Activated naive CD4-positive, alpha-beta T cell treated with anti-CD3 and anti-CD28 coated beads for 36 hours (primary cell): ENCODE results near the gene ZNF184. TPM values are rescaled to one million over a fixed set of nuclear protein-coding genes. Genes with fewer than 3 reads are reported as not detected.
A peak's percentile ranks its signal among the peaks of the same experiment; 100 is the strongest.

ENCODE experiments used
- CTCF ChIA-PET: fragments of 350-600 bp; sonication (Branson Sonifier 250); formaldehyde crosslinking; loops from one replicate; lab custom pipeline; 2021; ENCODE audit warnings: antibody characterized with exemption; lab: Charles Lee
- DNase-seq: peaks from one replicate; pipeline ENCODE4 v3.0.0-alpha.2; 2020
- H3K27ac Mint-ChIP-seq: one replicate; pipeline ENCODE4 v1.8.0; 2021; ENCODE audit warnings: mild to moderate bottlenecking, mixed read lengths
- H3K27me3 Mint-ChIP-seq: one replicate; pipeline ENCODE4 v1.8.0; 2021; ENCODE audit warnings: low read depth, mixed read lengths
- H3K36me3 Mint-ChIP-seq: one replicate; pipeline ENCODE4 v1.8.0; 2021; ENCODE audit warnings: low read depth, mixed read lengths
- H3K4me1 Mint-ChIP-seq: one replicate; pipeline ENCODE4 v1.8.0; 2021; ENCODE audit warnings: low read depth, mixed read lengths
- H3K4me3 Mint-ChIP-seq: one replicate; pipeline ENCODE4 v1.8.0; 2021; ENCODE audit warnings: mild to moderate bottlenecking, moderate library complexity, mixed read lengths
- H3K9me3 Mint-ChIP-seq: one replicate; pipeline ENCODE4 v1.8.0; 2021; ENCODE audit warnings: mixed read lengths
- intact Hi-C: fragments of 100-400 bp; cut with micrococcal nuclease; formaldehyde crosslinking; loops from one replicate; pipeline ENCODE4 v1.15.1; 2023
- total RNA-seq, 2 experiments: library from RNA; stranded (reverse); gene quantifications; one replicate each; pipeline ENCODE4 v1.2.3, GENCODE V29; 2021

Gene ZNF184
- total RNA-seq, 2 experiments from 2014 or later, result 13.0 to 14.3 TPM

DNA sequence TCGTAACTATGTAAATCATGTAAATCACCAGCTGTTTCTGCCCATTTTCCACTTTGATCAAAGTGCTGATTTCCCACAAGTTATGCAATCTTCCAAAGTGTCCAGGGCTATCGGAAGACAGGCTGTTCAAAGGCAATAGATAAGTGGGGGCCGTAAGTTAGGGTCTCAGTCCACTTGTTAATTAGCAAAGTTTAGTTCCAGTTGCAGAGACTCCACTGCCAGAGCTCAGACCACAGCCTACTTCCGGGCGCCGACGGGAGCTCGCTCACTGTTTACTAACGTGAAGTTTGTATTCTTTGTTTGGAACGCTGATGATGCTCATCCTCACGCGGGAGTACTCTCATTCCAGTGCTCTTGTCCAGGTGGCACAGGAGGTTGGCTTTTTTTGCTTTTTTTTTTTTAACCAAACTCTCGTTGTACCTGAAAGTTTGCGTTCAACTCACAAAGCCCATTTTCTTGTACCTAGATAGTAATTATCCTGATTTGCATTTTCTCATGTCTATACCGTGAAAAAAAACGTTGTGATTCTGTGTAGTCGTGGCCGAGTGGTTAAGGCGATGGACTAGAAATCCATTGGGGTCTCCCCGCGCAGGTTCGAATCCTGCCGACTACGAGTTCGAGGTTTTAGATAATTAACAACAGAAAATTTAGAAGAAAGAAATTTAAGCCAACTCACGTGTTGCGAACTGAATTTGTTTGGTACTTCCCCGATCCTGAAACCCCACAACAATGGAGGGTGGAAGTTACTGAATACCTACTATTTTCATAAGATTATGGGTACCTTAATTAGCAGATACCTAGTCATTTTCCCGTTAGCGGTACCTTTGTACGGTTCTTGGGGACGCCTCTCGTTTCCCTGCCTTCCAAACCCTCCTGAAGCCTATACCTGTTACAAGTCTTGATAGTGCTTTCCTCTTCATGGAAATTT is 29.9 kb upstream of the ZNF184 start:
- Mint-ChIP-seq H3K4me1 (peaks cover 24% of the 10 kb centered on the region), H3K36me3 (peaks cover 4% of the 10 kb centered on the region), H3K9me3 (no peaks in the 10 kb centered on the region), H3K27me3 (peaks cover 1% of the 10 kb centered on the region), H3K27ac (peak overlapping the region; percentile 86), H3K4me3 (peak overlapping the region; percentile 90)
- intact Hi-C loops, result loop anchor here (1.0 to 10.0 kb wide), 11 partner anchors 17 to 1442 kb away; partner anchors contain the start of gene POM121L2
- CTCF ChIA-PET, result interaction anchor here (0.6 to 0.8 kb wide), 3 partner anchors 107 to 1335 kb away, joined by 3 read pairs; no protein-coding TSS in a partner anchor
- DNase-seq, result peak; percentile 90

DNA sequence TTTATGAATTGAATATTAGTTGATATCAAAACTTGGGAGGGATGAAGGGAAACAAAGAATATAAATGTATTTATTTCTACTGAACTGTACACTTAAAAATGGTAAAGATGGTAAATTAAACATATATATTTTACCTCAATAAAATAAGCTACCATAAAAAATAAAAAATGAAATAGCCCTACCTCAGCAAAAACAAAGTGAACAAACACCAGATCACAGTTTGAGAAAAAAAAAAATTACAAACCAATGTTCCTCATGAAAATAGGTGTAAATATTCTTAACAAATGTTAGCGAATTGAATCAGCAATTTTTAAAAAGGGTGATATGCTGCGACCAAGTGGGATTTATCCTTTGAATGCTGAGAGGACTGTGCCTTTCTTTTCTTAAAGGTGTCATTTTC is 28.3 kb upstream of the ZNF184 start:
- peaks cover 4% of the 10 kb centered on the region for H3K36me3 Mint-ChIP-seq
- no peak overlapping the region for H3K27ac Mint-ChIP-seq
- CTCF ChIA-PET, result no interaction called here
- no peak overlapping the region for H3K4me3 Mint-ChIP-seq
- peaks cover 24% of the 10 kb centered on the region for H3K4me1 Mint-ChIP-seq
- intact Hi-C loops, result loop anchor here (5.0 to 10.0 kb wide), 4 partner anchors 91 to 1444 kb away; partner anchors contain the start of gene POM121L2
- DNase-seq, result no peak
- H3K27me3 Mint-ChIP-seq, result peaks cover 5% of the 10 kb centered on the region
- no peaks in the 10 kb centered on the region for H3K9me3 Mint-ChIP-seq

DNA sequence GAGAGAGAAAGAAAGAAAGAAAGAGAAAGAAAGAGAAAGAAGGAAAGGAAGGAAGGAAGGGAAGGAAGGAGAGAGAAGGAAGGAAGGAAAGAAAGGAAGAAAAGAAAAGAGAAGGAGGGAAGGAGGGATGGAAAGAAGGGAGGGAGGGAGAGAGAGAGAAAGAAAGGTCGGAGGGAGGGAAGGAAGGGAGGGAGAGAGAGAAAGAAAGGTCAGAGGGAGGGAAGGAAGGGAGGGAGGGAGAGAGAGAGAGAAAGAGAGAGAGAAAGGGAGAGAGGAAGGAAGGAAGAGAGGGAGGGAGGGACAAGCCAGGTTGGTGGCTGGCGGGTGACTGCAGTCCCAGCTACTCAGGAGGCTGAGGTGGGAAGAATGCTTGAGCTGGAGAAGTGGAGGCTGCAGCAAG is 27.3 kb upstream of the ZNF184 start:
- H3K4me3 Mint-ChIP-seq, result no peak overlapping the region
- peaks cover 15% of the 10 kb centered on the region for H3K27me3 Mint-ChIP-seq
- intact Hi-C loops, result loop anchor here (5.0 to 10.0 kb wide), 4 partner anchors 92 to 1445 kb away; partner anchors contain the start of gene POM121L2
- H3K36me3 Mint-ChIP-seq, result peaks cover 9% of the 10 kb centered on the region
- CTCF ChIA-PET, result interaction anchor here (1.2 kb wide), 1 partner anchor 19 kb away, joined by 4 read pairs; no protein-coding TSS in a partner anchor
- H3K4me1 Mint-ChIP-seq, result peaks cover 26% of the 10 kb centered on the region
- H3K27ac Mint-ChIP-seq, result no peak overlapping the region
- no peak for DNase-seq
- no peaks in the 10 kb centered on the region for H3K9me3 Mint-ChIP-seq

DNA sequence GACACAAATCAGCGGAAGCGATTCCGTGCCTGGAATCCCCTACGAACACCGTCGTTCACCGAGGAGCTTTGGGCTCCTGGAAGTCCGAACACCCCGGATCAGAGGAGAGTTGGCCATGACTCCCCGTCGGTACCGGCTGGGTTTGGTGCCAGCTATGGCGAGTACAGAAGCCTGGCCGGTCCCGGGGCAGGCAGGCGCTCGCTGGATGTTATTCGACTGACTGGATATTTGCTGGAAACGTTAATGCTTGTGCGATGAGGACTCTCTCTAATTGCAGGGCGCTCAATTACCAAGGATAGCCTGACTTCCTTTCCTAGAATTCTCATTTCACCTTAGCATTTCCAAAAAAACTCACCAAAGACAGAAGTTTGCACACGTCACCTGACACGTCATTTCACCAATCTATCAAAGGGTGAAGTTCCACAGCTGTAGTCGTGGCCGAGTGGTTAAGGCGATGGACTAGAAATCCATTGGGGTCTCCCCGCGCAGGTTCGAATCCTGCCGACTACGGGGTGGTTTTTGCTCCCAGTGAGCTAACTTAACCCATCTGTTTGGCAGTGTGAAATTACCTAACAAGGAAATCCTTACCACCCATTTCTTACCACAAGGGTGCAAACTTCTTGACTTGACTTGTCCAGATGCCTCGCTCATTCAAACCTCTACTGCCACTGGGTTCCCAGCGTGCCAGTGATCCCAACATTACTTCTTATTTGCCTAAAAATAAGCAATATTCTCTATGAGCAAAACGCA is 22.7 kb upstream of the ZNF184 start:
- CTCF ChIA-PET, result interaction anchor here (1.1 kb wide), 1 partner anchor 300 kb away, joined by 6 read pairs; no protein-coding TSS in a partner anchor
- H3K36me3 Mint-ChIP-seq, result peaks cover 5% of the 10 kb centered on the region
- H3K9me3 Mint-ChIP-seq, result no peaks in the 10 kb centered on the region
- DNase-seq, result peak; percentile 87
- peak overlapping the region; percentile 81 for H3K4me3 Mint-ChIP-seq
- intact Hi-C loops, result loop anchor here (1.0 kb wide), 2 partner anchors 16 to 23 kb away; no protein-coding TSS in a partner anchor
- H3K4me1 Mint-ChIP-seq, result peaks cover 14% of the 10 kb centered on the region
- H3K27ac Mint-ChIP-seq, result peak overlapping the region; percentile 78
- peaks cover 31% of the 10 kb centered on the region for H3K27me3 Mint-ChIP-seq

DNA sequence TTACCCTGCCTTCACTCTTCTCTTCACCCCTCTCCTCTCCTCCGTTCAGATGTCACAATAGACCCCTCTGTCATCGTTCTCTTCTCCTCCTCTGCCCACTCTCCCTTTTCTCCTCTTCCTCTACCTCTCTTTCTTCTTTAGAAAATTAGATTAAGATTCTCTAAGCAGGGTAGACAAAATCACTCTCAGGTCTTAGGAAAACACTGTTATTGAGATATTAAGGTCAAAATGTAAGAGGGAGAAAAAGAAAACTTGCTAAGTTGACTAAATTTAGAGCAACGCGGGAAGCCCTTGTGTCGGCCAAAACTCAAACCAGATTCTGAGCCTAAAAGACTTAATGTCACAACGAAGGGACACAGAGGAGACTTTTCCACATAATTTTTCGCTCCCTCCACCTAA is 22.1 kb upstream of the ZNF184 start:
- DNase-seq, result no peak
- CTCF ChIA-PET, result no interaction called here
- H3K9me3 Mint-ChIP-seq, result no peaks in the 10 kb centered on the region
- H3K27ac Mint-ChIP-seq, result peak overlapping the region; percentile 78
- H3K36me3 Mint-ChIP-seq, result peaks cover 5% of the 10 kb centered on the region
- H3K27me3 Mint-ChIP-seq, result peaks cover 31% of the 10 kb centered on the region
- intact Hi-C loops, result loop anchor here (1.0 kb wide), 2 partner anchors 16 to 23 kb away; no protein-coding TSS in a partner anchor
- H3K4me3 Mint-ChIP-seq, result peak overlapping the region; percentile 81
- peaks cover 13% of the 10 kb centered on the region for H3K4me1 Mint-ChIP-seq

DNA sequence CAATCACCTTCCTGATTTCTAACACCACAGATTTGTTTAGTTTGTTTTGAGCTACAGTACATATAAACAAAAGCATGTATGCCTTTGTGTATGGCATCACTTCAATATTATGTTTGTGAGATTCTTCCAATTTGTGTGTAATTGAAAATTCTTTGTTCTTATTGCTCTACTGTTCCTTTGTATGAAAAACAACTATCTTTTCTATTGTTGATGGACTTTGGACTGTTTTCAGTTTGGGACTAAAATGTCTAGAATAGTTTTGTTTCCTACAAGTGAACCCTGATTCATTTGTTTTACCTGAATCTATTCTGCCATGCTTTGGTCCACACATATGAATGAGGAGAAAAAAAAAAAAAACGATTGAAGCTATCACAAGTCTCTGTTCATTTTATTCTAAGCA is 21.2 kb upstream of the ZNF184 start:
- H3K27ac Mint-ChIP-seq, result no peak overlapping the region
- H3K9me3 Mint-ChIP-seq, result no peaks in the 10 kb centered on the region
- DNase-seq, result no peak
- peaks cover 5% of the 10 kb centered on the region for H3K36me3 Mint-ChIP-seq
- intact Hi-C loops, result no loop called here
- CTCF ChIA-PET, result no interaction called here
- no peak overlapping the region for H3K4me3 Mint-ChIP-seq
- peaks cover 31% of the 10 kb centered on the region for H3K27me3 Mint-ChIP-seq
- H3K4me1 Mint-ChIP-seq, result peaks cover 12% of the 10 kb centered on the region

DNA sequence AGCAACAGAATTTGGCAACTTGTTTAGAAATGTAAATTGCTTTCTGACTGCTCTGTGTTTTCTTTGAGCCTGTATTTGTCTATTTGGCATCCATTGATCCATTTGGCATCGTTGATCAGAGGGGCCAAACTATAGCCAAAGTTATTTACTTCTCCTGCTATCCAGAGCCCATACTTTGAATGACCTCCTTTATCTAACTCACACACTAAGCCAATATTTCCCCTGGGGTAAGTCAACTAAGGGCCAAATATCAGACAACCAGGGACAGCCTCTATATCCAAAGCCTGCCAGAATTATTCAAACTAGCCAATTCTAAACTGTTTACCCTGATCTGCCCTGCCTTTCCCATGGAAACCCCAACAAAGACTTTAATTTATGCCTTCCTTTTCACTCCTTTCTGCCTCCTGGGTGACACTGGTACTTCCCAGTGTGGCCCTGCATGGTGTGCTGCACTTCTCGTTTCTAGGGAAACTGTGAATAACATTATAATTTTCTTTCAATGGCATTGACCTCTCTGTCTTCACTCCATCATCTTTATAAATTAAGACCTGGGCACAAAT is 19.8 kb upstream of the ZNF184 start:
- intact Hi-C loops, result no loop called here
- CTCF ChIA-PET, result no interaction called here
- no peak overlapping the region for H3K27ac Mint-ChIP-seq
- H3K9me3 Mint-ChIP-seq, result no peaks in the 10 kb centered on the region
- peaks cover 12% of the 10 kb centered on the region for H3K4me1 Mint-ChIP-seq
- H3K36me3 Mint-ChIP-seq, result peaks cover 5% of the 10 kb centered on the region
- H3K27me3 Mint-ChIP-seq, result peaks cover 31% of the 10 kb centered on the region
- DNase-seq, result no peak
- no peak overlapping the region for H3K4me3 Mint-ChIP-seq

DNA sequence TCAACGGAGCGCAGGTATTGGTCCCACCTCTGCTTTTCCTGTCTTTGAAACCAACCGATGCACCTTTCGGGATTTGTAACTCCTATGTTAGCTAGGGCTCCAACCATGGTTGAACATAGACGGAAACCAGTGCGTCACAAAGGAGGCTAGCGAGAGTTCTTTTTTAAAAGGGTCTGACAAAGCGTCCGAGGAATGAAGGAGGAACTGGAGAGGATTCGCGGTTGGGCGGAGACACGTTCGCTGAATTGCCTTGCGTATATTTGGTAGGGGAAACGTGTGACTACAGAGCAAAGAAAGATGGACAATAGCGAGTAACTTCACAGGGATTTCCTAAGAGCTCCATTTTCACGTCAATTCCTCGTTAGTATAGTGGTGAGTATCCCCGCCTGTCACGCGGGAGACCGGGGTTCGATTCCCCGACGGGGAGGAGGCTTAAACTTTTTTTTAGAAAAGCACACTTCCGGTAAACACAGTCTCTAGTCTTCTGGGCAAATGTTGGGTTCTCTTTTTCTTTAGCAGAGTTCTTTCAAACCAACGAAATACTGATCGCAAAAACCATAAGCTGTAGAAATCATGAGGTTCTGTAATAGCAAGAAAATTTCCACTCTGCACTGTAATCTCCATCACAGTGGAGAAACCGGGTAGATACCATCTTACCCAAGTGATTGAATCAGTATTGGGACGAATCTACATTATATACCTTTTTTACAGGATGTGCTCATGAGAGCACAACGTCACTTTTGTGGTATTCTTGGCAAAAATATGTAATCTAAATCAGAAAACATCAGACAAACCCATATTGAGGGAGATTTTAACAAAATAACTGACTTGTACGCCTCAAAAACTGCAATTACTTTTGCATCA is 6.6 kb upstream of the ZNF184 start:
- CTCF ChIA-PET, result interaction anchor here (0.7 to 1.0 kb wide), 2 partner anchors 138 to 855 kb away, joined by 3 read pairs; no protein-coding TSS in a partner anchor
- peak; percentile 90 for DNase-seq
- Mint-ChIP-seq H3K9me3 (no peaks in the 10 kb centered on the region), H3K4me1 (peaks cover 6% of the 10 kb centered on the region), H3K27me3 (no peaks in the 10 kb centered on the region), H3K27ac (no peak overlapping the region), H3K4me3 (no peak overlapping the region), H3K36me3 (no peaks in the 10 kb centered on the region)
- intact Hi-C loops, result loop anchor here (1.0 to 10.0 kb wide), 14 partner anchors 9 to 1505 kb away; partner anchors contain the start of genes ABT1, ZNF165 and ZNF391

DNA sequence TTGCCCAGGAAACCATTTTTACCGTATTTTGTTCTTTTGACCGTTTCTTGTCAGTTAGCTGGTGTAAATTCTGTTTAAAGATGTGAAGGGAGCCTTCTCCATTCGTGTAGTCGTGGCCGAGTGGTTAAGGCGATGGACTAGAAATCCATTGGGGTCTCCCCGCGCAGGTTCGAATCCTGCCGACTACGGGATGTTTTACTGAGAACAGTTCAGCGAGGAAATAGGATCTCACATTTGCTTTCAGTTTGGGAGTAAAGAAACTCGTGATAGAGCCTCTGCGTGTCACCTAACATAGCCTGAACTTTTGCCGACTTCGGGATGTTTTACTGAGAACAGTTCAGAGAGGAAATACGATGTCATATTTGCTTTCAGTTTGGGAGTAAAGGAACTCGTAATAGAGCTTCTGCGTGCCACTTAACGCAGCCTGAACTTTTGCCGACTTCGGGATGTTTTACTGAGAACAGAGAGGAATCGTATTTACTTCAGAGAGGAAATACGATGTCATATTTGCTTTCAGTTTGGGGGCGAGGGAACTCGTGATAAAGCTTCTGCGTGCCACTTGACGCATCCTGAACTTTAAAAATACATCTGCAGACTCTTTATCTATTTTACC is 5.9 kb upstream of the ZNF184 start:
- Mint-ChIP-seq H3K9me3 (no peaks in the 10 kb centered on the region), H3K4me3 (no peak overlapping the region), H3K36me3 (no peaks in the 10 kb centered on the region), H3K4me1 (peaks cover 6% of the 10 kb centered on the region), H3K27me3 (no peaks in the 10 kb centered on the region), H3K27ac (no peak overlapping the region)
- peak; percentile 96 for DNase-seq
- intact Hi-C loops, result loop anchor here (1.0 to 10.0 kb wide), 16 partner anchors 9 to 1506 kb away; partner anchors contain the start of genes ABT1, ZNF165 and ZNF391
- CTCF ChIA-PET, result interaction anchor here (0.7 to 1.0 kb wide), 2 partner anchors 138 to 854 kb away, joined by 3 read pairs; no protein-coding TSS in a partner anchor

DNA sequence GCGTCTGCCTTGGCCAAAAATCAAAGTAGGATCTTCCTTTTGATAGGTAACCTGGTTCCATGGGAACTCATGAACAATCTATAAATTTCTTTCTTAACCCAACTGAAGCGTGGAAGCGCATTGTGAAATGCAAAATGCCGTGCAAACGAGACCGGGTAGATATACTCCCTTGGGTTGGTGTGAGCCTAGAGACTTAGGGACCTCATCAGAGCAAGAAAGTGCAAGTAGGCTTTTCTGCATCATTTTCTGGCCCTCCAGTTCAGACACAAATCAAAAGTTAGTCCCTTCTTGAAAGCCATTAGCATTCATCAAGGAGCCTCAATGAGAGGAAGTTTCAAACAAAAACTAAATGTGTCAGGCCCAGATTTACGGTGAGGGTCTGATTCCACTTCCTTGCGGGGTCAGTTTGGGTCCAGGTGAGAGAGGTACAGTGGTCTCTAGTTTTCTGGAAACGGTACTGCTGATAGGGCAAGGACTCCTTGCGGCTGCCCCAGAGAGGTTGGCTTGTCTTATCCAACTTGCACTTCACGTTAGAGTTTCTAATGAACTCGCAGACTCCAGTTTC is 5.3 kb upstream of the ZNF184 start:
- no peak overlapping the region for H3K4me3 Mint-ChIP-seq
- CTCF ChIA-PET, result no interaction called here
- no peaks in the 10 kb centered on the region for H3K9me3 Mint-ChIP-seq
- H3K4me1 Mint-ChIP-seq, result peaks cover 6% of the 10 kb centered on the region
- no peak overlapping the region for H3K27ac Mint-ChIP-seq
- no peak for DNase-seq
- H3K36me3 Mint-ChIP-seq, result no peaks in the 10 kb centered on the region
- intact Hi-C loops, result loop anchor here (1.0 to 10.0 kb wide), 11 partner anchors 41 to 1507 kb away; partner anchors contain the start of genes ABT1, ZNF165 and ZNF391
- no peaks in the 10 kb centered on the region for H3K27me3 Mint-ChIP-seq
